ENCODE data around the gene NFE2. TPM values are rescaled to one million over a fixed set of nuclear protein-coding genes. Genes with fewer than 3 reads are reported as not detected.
A peak's percentile ranks its signal among the peaks of the same experiment; 100 is the strongest.

Gene NFE2
- total RNA-seq, 1 donor from 2014 or later: not detected

DNA sequence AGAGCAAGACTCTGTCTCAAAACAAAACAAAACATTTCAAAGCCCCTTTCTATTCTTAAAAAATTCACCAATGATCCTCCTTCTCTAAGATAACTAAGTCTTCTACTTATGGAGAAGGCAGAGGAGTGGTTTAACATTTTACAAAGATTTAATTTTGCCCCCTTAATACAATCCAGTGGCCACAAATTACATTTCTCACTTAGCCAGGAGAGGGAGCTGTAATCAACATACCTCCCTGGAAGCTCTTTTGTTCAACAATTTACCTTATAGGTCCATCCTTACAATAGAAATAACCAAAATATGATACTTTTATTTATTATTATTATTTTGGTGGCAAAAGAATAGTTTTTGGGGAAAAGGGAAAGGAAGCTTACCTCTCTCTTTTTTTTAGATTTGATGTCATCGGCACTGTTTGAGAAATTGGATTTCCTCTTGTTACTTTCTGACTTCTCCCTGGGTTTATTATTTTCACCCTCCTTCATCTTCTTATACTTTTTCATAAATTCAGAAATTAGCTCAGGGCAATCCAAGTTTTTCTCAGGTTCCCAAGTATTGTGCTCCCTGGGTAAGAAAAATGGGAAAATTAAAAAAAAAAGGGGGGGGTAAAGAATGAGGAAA lies 49.0 kb downstream of the NFE2 start:
- no peak overlapping the region for H3K4me3 ChIP-seq
- no peaks in the 10 kb centered on the region for H3K27me3 ChIP-seq
- peaks cover 21 to 43% of the 10 kb centered on the region in 2 donors for H3K36me3 ChIP-seq
- TF ChIP-seq, protein P1, sequence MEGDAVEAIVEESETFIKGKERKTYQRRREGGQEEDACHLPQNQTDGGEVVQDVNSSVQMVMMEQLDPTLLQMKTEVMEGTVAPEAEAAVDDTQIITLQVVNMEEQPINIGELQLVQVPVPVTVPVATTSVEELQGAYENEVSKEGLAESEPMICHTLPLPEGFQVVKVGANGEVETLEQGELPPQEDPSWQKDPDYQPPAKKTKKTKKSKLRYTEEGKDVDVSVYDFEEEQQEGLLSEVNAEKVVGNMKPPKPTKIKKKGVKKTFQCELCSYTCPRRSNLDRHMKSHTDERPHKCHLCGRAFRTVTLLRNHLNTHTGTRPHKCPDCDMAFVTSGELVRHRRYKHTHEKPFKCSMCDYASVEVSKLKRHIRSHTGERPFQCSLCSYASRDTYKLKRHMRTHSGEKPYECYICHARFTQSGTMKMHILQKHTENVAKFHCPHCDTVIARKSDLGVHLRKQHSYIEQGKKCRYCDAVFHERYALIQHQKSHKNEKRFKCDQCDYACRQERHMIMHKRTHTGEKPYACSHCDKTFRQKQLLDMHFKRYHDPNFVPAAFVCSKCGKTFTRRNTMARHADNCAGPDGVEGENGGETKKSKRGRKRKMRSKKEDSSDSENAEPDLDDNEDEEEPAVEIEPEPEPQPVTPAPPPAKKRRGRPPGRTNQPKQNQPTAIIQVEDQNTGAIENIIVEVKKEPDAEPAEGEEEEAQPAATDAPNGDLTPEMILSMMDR (IDR thresholded peaks at IDR 0.05): peak; percentile 29 to 51 (median 43)
- intact Hi-C loops (cut with DNase I): loop anchor here (2.0 to 10.0 kb wide), 2 partner anchors 73 to 113 kb away; partner anchors contain the start of genes COPZ1 and GPR84
- peaks cover 0 to 2% of the 10 kb centered on the region in 2 donors for H3K4me1 ChIP-seq
- no peak for DNase-seq (ENCODE audit: low spot score in 2 of 2)
- H3K9me3 ChIP-seq: no peaks in the 10 kb centered on the region
- no peak overlapping the region for H3K27ac ChIP-seq

GRCh38 chr12:54249489-54249888 lies 51.3 kb downstream of the NFE2 start:
- TF ChIP-seq, protein P1 (IDR thresholded peaks at IDR 0.05): no peak
- intact Hi-C loops (cut with DNase I): no loop called here
- no peaks in the 10 kb centered on the region for H3K9me3 ChIP-seq
- H3K27ac ChIP-seq: no peak overlapping the region
- no peak overlapping the region for H3K4me3 ChIP-seq
- H3K27me3 ChIP-seq: no peaks in the 10 kb centered on the region
- no peak for DNase-seq (ENCODE audit: low spot score in 2 of 2)
- H3K4me1 ChIP-seq: no peaks in the 10 kb centered on the region
- H3K36me3 ChIP-seq: peaks cover 29 to 44% of the 10 kb centered on the region in 2 donors

- intact Hi-C loops (cut with DNase I): no loop called here
- Histone ChIP-seq H3K4me1 (no peaks in the 10 kb centered on the region), H3K4me3 (no peak overlapping the region), H3K36me3 (peaks cover 43 to 49% of the 10 kb centered on the region in 2 donors), H3K27me3 (no peaks in the 10 kb centered on the region), H3K27ac (no peak overlapping the region), H3K9me3 (no peaks in the 10 kb centered on the region)
- TF ChIP-seq, protein P1 (IDR thresholded peaks at IDR 0.05): no peak
- no peak for DNase-seq (ENCODE audit: low spot score in 2 of 2)
Observed at GRCh38 chr12:54246011-54246641, 54.7 kb downstream of the NFE2 start.

Other genes with a start within 250 kb of the NFE2 start
- gene HOXC4, start 247.2 kb downstream of the NFE2 start, total RNA-seq: 0.32 TPM
- gene SMUG1, start 112.0 kb downstream of the NFE2 start, total RNA-seq: 21.9 TPM
- 19.4 TPM for gene CBX5, start 20.9 kb downstream of the NFE2 start, total RNA-seq
- 292 TPM for gene HNRNPA1, start 20.3 kb downstream of the NFE2 start, total RNA-seq
- 60.3 TPM for gene COPZ1, start 24.1 kb upstream of the NFE2 start, total RNA-seq
- gene GPR84, start 63.5 kb upstream of the NFE2 start, total RNA-seq: not detected
- 53.2 TPM for gene ZNF385A, start 83.7 kb upstream of the NFE2 start, total RNA-seq
- 973 TPM for gene ITGA5, start 118.3 kb upstream of the NFE2 start, total RNA-seq
- not detected for gene GTSF1, start 172.6 kb upstream of the NFE2 start, total RNA-seq
- gene NCKAP1L, start 196.7 kb upstream of the NFE2 start, total RNA-seq: 5.4 TPM
- gene PDE1B, start 248.6 kb upstream of the NFE2 start, total RNA-seq: 82.1 TPM

All from ascending aorta (tissue), 2 donors.